GM18867 (cell line): Measurements from ENCODE around the gene RUNX1.

Source experiments
- ATAC-seq: cut with Tn5 transposase; IDR thresholded peaks from one replicate; pipeline ENCODE4 v1.9.1; 2021; ENCODE audit warnings: mild to moderate bottlenecking, moderate library complexity; ENCODE audit not compliant: unreplicated experiment

The RUNX1 gene

GRCh38 chr21:34800797-34801518 lies 248.1 kb downstream of the RUNX1 start:
- ATAC-seq, result no peak

- no peak for ATAC-seq
These were observed 250.0 kb downstream of the RUNX1 start for GRCh38 chr21:34799092-34799491.

- ATAC-seq, result no peak
These were observed 251.1 kb downstream of the RUNX1 start for GRCh38 chr21:34797921-34798535.

- no peak for ATAC-seq
These were observed 251.9 kb downstream of the RUNX1 start for GRCh38 chr21:34797201-34797525.

GRCh38 chr21:34796518-34797200 lies 252.4 kb downstream of the RUNX1 start:
- no peak for ATAC-seq

GRCh38 chr21:34795548-34796180 lies 253.4 kb downstream of the RUNX1 start:
- ATAC-seq, result no peak

DNA sequence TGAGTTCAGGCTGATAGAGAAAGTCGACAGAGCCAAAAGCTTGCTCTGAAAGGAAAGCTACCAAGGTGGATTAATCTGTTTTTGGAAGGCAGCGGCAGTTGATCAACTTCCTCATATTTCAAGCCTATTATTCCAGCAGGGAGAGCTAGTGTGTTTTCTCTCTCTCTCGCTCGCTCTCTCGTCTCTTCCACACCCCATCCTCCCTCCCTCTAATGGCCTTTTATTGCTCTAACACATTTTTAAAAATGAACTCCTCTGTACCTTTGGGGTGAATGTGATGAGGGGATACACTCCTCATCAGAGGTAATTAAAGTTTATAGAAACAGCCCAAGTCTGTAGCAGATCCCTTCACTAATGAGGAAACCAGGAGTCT lies 253.9 kb downstream of the RUNX1 start:
- no peak for ATAC-seq

GRCh38 chr21:34794686-34795085 lies 254.4 kb downstream of the RUNX1 start:
- ATAC-seq, result no peak

DNA sequence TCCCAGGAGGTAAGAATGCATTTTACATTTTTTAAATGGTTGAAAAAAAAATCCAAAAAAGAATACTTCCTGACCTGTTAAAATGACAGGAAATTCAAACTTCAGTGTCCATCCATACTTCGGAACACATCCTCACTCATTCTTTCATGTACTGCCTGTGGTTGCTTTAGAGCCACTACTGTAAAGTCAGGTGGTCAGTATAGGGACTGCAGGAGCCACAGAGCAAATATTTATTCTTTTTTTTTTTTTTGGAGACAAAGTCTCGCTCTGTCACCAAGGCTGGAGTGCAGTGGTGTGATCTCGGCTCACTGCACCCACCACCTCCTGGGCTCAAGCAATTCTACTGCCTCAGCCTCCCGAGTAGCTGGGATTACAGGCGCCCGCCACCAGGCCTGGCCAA lies 255.6 kb downstream of the RUNX1 start:
- no peak for ATAC-seq

- ATAC-seq, result no peak
These were observed 256.5 kb downstream of the RUNX1 start for GRCh38 chr21:34792504-34793089.

DNA sequence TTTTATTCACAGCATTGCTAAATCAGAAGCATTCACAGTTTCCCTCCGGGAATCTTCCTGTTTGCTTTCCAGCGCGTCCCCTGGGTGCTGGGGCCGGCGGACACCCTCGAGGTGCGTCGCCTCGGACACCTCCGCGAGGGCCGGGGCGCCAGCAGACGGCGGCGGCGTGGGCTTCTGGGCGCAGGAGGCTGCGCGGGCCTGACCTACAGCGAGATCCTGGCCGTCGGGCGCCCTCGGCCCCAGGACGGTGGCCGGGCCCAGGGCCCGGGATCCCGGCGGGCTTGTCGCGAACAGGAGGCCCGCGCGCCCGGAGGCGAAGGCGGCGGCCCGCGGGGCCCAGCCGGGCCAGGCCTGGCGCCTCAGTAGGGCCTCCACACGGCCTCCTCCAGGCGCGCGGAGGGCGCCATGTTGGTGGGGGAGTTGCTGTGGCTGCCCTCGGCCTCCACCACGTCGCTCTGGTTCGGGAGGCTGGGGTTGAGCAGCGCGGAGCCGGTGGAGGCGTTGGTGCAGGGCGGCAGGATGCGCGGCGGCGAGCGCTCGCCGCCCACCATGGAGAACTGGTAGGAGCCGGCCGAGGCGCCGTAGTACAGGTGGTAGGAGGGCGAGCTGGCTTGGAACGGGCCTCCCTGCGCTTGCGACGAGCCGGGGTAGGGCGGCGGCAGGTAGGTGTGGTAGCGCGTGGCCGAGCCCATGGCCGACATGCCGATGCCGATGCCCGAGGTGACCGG lies 257.2 kb downstream of the RUNX1 start:
- ATAC-seq, result no peak

DNA sequence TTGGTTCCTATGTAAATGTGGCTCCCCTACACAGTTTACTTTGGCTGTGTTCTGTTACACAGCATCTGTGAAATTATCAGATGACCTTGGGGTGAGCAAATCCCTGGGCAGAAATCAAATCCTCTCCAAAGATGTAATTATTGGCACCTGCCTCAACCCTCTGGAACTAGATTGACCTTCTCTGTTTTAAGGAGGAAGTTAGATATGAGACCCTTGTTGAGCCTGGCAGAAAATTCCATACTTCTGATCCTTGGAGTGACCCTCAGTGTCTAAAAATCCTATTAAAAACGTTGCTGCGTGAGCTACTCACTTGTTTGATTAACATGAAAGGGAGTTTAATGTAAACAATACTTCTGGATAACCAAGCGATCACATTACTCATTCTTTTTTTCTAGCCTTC lies 258.3 kb downstream of the RUNX1 start:
- ATAC-seq, result no peak

DNA sequence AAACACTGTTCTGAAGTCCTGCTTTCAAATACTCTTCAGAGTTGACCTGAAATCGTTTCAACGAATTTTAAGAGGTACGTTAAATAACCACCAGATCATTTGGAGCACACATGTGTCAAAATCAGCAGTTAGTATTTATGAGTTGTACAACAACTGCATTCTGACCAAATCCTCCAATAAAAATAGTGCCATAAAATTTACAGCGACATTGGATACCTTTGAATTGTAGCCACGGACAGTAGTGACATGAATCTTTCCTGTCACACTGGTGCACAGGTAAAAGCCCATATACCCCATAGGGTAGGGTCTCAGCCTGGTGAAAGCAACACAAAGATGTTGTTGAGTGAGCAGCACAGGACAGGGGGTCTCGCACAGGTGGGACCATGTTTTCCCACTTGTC lies 258.8 kb downstream of the RUNX1 start:
- ATAC-seq, result no peak

- no peak for ATAC-seq
These were observed 260.2 kb downstream of the RUNX1 start for GRCh38 chr21:34788879-34789278.

DNA sequence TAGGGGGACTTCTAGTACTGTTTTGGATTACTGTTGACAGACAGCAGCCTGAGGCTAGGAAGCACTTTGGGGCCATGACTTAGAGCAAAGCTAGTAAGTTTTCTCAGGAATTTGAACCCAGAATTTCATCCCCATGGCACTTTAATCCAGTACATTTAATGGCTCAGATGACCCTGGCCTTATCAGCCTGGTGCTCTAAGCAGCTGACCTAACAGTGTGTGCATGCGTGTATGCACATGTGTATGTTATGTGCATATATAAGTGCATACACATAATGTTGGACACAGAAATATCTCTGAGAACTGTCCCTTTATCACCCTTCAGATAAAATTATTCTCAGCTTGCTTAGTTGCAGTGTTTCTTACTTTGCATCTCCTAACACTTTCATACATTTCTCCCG lies 265.3 kb downstream of the RUNX1 start:
- ATAC-seq, result no peak

DNA sequence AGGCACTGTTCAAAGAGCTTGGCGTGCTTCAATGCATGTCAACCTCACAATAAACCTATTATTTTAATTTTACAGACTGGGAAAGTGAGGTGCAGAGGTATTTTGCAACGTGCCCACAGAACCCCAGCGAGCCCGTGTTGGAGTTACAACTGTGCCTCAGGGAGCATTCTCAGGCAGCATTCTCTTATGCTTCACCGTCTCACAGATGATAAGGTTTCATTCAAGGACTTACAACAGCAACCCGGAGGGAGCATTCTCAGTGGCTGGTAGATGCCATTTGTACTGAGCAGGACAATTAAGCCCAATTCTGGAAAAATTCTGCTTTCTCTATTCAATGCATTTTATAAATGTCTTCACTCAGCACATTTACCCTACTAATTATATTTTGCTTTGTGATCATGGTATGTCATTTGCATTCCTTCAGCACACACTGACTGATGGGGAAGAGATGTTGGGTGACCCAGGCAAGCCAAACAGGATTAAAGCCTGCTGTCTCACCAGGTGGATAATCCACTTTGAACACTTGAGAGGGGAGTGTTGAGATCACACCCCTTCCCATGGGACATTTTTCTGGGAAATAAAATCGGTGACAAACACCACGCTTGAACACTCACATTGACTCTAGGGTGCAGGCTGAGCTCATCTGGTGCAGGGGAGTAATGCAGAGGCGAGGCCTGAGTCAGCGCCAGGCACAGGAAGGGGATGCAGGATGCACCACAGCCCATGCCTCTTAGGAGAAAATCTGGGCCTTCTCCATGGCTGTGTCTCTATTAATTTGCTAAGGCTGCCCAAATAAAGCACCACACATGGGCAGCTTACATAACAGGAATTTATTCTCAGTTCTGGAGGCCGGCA lies 266.4 kb downstream of the RUNX1 start:
- no peak for ATAC-seq

GRCh38 chr21:34781526-34781925 lies 267.6 kb downstream of the RUNX1 start:
- ATAC-seq, result no peak

GRCh38 chr21:34779860-34780259 lies 269.2 kb downstream of the RUNX1 start:
- no peak for ATAC-seq

- no peak for ATAC-seq
These were observed 273.3 kb downstream of the RUNX1 start for GRCh38 chr21:34775793-34776192.

GRCh38 chr21:34774750-34775149 lies 274.4 kb downstream of the RUNX1 start:
- no peak for ATAC-seq
